Ectodermal cell (in vitro differentiated cells): ENCODE results near the gene RELT.

Source experiments
- H3K27ac ChIP-seq: 2 replicates; pipeline ENCODE4 v1.7.0; 2013; ENCODE audit warnings: mild to moderate bottlenecking, low read depth, low read length; ENCODE audit not compliant: insufficient read depth, poor library complexity, severe bottlenecking
- H3K27me3 ChIP-seq: 2 replicates; pipeline ENCODE4 v1.7.0; 2013; ENCODE audit warnings: mild to moderate bottlenecking, low read length; ENCODE audit not compliant: insufficient read depth, control insufficient read depth, poor library complexity, severe bottlenecking
- H3K36me3 ChIP-seq: one replicate; pipeline ENCODE4 v1.7.0; 2013; ENCODE audit warnings: low read length; ENCODE audit not compliant: control insufficient read depth, insufficient read depth
- H3K4me1 ChIP-seq: one replicate; pipeline ENCODE4 v1.7.0; 2013; ENCODE audit warnings: low read length; ENCODE audit not compliant: control insufficient read depth, insufficient read depth
- H3K4me3 ChIP-seq: 2 replicates; pipeline ENCODE4 v1.7.0; 2013; ENCODE audit warnings: low read depth, low read length, control low read depth; ENCODE audit not compliant: insufficient read depth
- H3K9me3 ChIP-seq: 2 replicates; pipeline ENCODE4 v1.7.0; 2013; ENCODE audit warnings: mild to moderate bottlenecking, low read length, moderate library complexity; ENCODE audit not compliant: control insufficient read depth
- WGBS, 2 experiments: methylation state at CpG; one replicate each; pipeline ENCODE4 v1.1.7; 2013; ENCODE audit warnings: missing lambda C conversion rate in 2 of 2; 5-methylcytosine and 5-hydroxymethylcytosine counted together

The RELT gene

GRCh38 chr11:73404048-73404447 lies 27.8 kb downstream of the RELT start:
- no peaks in the 10 kb centered on the region for H3K36me3 ChIP-seq

DNA sequence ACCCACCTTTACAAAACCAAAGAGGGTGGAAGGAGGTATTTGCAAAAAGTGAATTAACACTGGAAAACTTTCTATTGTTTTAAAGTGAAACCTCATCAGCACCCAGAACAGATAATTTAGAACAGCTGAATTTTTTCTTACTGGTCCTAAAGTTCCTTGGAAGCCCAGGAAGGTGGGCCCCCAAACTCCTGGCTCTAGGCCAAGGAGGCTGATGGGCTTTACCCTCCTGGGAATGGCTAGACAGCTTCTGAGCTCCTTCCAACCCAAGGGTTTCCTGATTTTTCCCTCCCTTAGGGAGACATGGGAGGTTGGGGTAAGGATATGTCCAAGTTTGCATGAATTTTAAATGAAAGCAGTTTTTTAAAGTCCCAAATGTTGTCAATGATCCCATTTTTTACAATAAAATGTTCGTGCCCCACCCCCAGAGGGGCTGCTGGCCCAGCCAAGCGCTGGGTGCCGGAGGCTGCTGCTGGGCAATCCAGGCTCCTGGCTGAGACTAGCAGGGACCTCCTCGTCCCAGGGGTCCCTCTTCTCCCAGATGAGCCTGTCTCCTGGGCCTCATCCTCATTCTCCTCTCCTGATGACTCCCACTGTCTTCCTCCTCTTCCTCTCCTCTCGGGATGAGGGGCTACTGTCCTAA lies 28.4 kb downstream of the RELT start:
- Histone ChIP-seq H3K9me3 (no peaks in the 10 kb centered on the region), H3K27ac (no peak overlapping the region), H3K4me3 (no peak overlapping the region), H3K36me3 (no peaks in the 10 kb centered on the region), H3K4me1 (peaks cover 18% of the 10 kb centered on the region), H3K27me3 (no peaks in the 10 kb centered on the region)
- 93 to 94% methylated on average over 5 of the region's 5 CpGs for WGBS, 2 experiments

More at GRCh38 chr11:73404048-73404447, 27.8 kb downstream of the RELT start:
- H3K9me3 ChIP-seq: no peaks in the 10 kb centered on the region
- peaks cover 18% of the 10 kb centered on the region for H3K4me1 ChIP-seq
- H3K27me3 ChIP-seq: no peaks in the 10 kb centered on the region
- no peak overlapping the region for H3K27ac ChIP-seq
- 82 to 83% methylated on average over 4 of the region's 4 CpGs for WGBS, 2 experiments
- no peak overlapping the region for H3K4me3 ChIP-seq

DNA sequence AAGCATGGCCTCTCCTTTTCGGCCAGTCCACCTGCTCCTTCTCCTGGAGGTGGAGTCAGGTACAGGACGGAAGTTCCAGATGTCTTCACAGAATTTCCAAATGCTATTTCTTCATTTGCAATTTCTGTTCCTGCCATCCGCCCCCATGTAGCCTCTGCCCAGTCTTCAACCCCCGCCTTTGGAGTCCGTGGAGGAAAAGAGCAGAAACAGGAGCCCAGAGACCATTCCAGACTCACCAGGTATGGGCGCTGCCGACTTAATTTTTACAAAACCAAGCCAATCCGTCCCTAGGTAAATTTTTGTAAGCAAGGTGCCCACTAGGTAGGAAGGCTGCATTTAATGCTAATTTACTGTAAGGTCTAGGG lies 28.9 kb downstream of the RELT start:
- Histone ChIP-seq H3K27me3 (no peaks in the 10 kb centered on the region), H3K36me3 (no peaks in the 10 kb centered on the region), H3K4me1 (peaks cover 18% of the 10 kb centered on the region), H3K4me3 (no peak overlapping the region), H3K9me3 (no peaks in the 10 kb centered on the region), H3K27ac (no peak overlapping the region)
- WGBS, 2 experiments: 95% methylated on average over 8 of the region's 8 CpGs

DNA sequence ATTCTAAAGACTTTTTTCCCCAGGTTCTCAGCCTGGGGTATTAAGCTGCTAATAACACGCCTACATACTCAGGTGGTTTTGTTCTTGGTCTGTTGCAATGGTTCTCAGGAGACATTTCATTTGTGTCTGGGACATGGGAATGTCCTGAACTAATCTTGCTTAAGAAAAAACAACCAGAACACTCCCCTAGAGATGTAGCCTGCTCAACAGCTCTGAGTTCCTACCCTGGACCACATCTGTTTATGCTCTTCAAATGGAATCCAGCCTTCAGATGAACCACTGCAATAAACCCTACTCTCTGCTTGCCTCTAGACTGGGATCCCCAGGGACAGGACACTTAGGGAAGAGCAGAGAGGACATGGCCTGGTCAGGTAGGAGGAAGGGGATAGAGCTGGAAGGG lies 29.9 kb downstream of the RELT start:
- Histone ChIP-seq H3K4me1 (peaks cover 18% of the 10 kb centered on the region), H3K27ac (no peak overlapping the region), H3K9me3 (no peaks in the 10 kb centered on the region), H3K27me3 (no peaks in the 10 kb centered on the region), H3K36me3 (no peaks in the 10 kb centered on the region), H3K4me3 (no peak overlapping the region)
- 80 to 100% methylated on average over 1 of the region's 1 CpG for WGBS, 2 experiments

DNA sequence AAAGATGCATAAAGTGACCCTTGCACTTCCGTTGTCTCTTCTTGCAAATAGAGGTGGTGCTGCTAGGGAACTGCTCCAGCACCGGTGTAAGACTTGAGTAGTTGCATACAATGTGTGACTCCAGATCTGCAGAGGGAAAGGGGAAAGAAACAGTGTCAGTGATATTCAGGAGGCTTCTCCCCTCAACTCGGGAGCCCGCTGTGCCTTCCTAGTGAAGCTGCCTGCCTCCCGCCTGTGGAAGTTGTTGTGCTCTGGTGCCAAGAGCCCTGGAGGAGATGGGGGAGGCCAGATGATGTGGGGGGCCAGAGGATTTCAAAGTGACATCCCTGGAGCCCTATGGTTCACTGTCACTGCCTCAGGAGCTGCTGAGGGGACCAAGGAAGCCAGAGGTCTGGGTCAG lies 30.4 kb downstream of the RELT start:
- Histone ChIP-seq H3K27me3 (no peaks in the 10 kb centered on the region), H3K36me3 (no peaks in the 10 kb centered on the region), H3K4me1 (peaks cover 13% of the 10 kb centered on the region), H3K9me3 (no peaks in the 10 kb centered on the region), H3K27ac (no peak overlapping the region), H3K4me3 (no peak overlapping the region)
- 93 to 95% methylated on average over 5 of the region's 5 CpGs for WGBS, 2 experiments

DNA sequence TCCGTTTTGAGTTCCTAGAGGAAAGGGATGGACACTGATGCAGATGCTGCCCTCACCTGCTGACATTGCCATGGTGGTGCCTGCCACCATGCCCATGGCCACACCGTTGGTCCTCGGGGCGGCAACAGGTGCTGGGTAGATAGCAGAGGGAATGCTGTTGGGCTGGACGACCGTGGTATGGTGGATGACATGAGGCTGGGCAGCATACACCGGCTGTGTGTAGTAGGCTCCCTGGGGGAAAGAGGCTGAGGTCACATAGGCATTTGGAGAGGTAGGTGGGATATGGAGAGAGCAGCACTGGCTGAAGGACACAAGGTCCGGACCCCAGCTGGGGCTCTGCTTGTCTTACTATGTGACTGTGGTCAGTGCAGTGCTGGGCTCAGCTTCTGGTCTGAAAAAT lies 33.2 kb downstream of the RELT start:
- H3K4me1 ChIP-seq: no peaks in the 10 kb centered on the region
- no peaks in the 10 kb centered on the region for H3K9me3 ChIP-seq
- WGBS, 2 experiments: 95 to 96% methylated on average over 8 of the region's 8 CpGs
- no peaks in the 10 kb centered on the region for H3K27me3 ChIP-seq
- no peaks in the 10 kb centered on the region for H3K36me3 ChIP-seq
- no peak overlapping the region for H3K27ac ChIP-seq
- no peak overlapping the region for H3K4me3 ChIP-seq

GRCh38 chr11:73410627-73411026 lies 34.4 kb downstream of the RELT start:
- no peaks in the 10 kb centered on the region for H3K9me3 ChIP-seq
- no peak overlapping the region for H3K4me3 ChIP-seq
- no peaks in the 10 kb centered on the region for H3K27me3 ChIP-seq
- H3K27ac ChIP-seq: no peak overlapping the region
- H3K36me3 ChIP-seq: no peaks in the 10 kb centered on the region
- H3K4me1 ChIP-seq: no peaks in the 10 kb centered on the region
- 86 to 90% methylated on average over 1 of the region's 1 CpG for WGBS, 2 experiments

- no peaks in the 10 kb centered on the region for H3K9me3 ChIP-seq
- no peak overlapping the region for H3K4me3 ChIP-seq
- H3K27ac ChIP-seq: no peak overlapping the region
- WGBS, 2 experiments: 88 to 92% methylated on average over 2 of the region's 2 CpGs
- no peaks in the 10 kb centered on the region for H3K36me3 ChIP-seq
- no peaks in the 10 kb centered on the region for H3K27me3 ChIP-seq
- H3K4me1 ChIP-seq: no peaks in the 10 kb centered on the region
Measured at GRCh38 chr11:73411031-73411430, 34.8 kb downstream of the RELT start.

- Histone ChIP-seq H3K27me3 (no peaks in the 10 kb centered on the region), H3K4me1 (no peaks in the 10 kb centered on the region), H3K36me3 (no peaks in the 10 kb centered on the region), H3K9me3 (no peaks in the 10 kb centered on the region), H3K27ac (no peak overlapping the region), H3K4me3 (no peak overlapping the region)
- WGBS, 2 experiments: 69 to 70% methylated on average over 3 of the region's 3 CpGs
Measured at GRCh38 chr11:73412308-73412707, 36.1 kb downstream of the RELT start.

- Histone ChIP-seq H3K9me3 (no peaks in the 10 kb centered on the region), H3K36me3 (no peaks in the 10 kb centered on the region), H3K4me3 (no peak overlapping the region), H3K27me3 (no peaks in the 10 kb centered on the region), H3K4me1 (no peaks in the 10 kb centered on the region), H3K27ac (no peak overlapping the region)
- 90% methylated on average over 2 of the region's 2 CpGs; no CpG with 5 or more reads in 1 of the 2 experiments for WGBS, 2 experiments
Measured at GRCh38 chr11:73413256-73413655, 37.1 kb downstream of the RELT start.
